ENCODE results near the gene ST6GALNAC6. TPM values are rescaled to one million over a fixed set of nuclear protein-coding genes. Genes with fewer than 3 reads are reported as not detected.

Gene ST6GALNAC6
- total RNA-seq, 1 experiment from 2014 or later, result 14.8 TPM

Other genes with a start within 250 kb of the ST6GALNAC6 start
- gene CFAP157, start 192.6 kb downstream of the ST6GALNAC6 start, total RNA-seq (2014; rRNA removed; shearing (Covaris generic)), result not detected in 2 replicates
- gene PTRH1, start 183.9 kb downstream of the ST6GALNAC6 start, total RNA-seq (2014; rRNA removed; shearing (Covaris generic)), result 9.9 and 11.4 TPM in 2 replicates
- not detected in 2 replicates for gene TTC16, start 183.5 kb downstream of the ST6GALNAC6 start, total RNA-seq (2014; rRNA removed; shearing (Covaris generic))
- gene TOR2A, start 164.3 kb downstream of the ST6GALNAC6 start, total RNA-seq (2014; rRNA removed; shearing (Covaris generic)), result 6.3 and 11.5 TPM in 2 replicates
- gene SH2D3C, start 120.9 kb downstream of the ST6GALNAC6 start, total RNA-seq (2014; rRNA removed; shearing (Covaris generic)), result 0.12 and 0.23 TPM in 2 replicates
- 22.8 and 24.8 TPM in 2 replicates for gene CDK9, start 113.6 kb downstream of the ST6GALNAC6 start, total RNA-seq (2014; rRNA removed; shearing (Covaris generic))
- gene FPGS, start 96.7 kb downstream of the ST6GALNAC6 start, total RNA-seq (2014; rRNA removed; shearing (Covaris generic)), result 32.8 and 49.8 TPM in 2 replicates
- 1.8 and 3.0 TPM in 2 replicates for gene ENG, start 44.9 kb downstream of the ST6GALNAC6 start, total RNA-seq (2014; rRNA removed; shearing (Covaris generic))
- 25.3 and 45.7 TPM in 2 replicates for gene AK1, start 21.9 kb downstream of the ST6GALNAC6 start, total RNA-seq (2014; rRNA removed; shearing (Covaris generic))
- gene ST6GALNAC4, start 17.4 kb upstream of the ST6GALNAC6 start, total RNA-seq (2014; rRNA removed; shearing (Covaris generic)), result 5.2 and 12.8 TPM in 2 replicates
- gene PIP5KL1, start 31.2 kb upstream of the ST6GALNAC6 start, total RNA-seq (2014; rRNA removed; shearing (Covaris generic)), result 0.95 and 2.6 TPM in 2 replicates
- gene DPM2, start 38.3 kb upstream of the ST6GALNAC6 start, total RNA-seq (2014; rRNA removed; shearing (Covaris generic)), result 31.1 and 35.4 TPM in 2 replicates
- gene EEIG1, start 81.4 kb upstream of the ST6GALNAC6 start, total RNA-seq (2014; rRNA removed; shearing (Covaris generic)), result 7.6 and 10.6 TPM in 2 replicates
- gene NAIF1, start 167.7 kb upstream of the ST6GALNAC6 start, total RNA-seq (2014; rRNA removed; shearing (Covaris generic)), result 6.5 and 12.3 TPM in 2 replicates
- 4.7 and 5.8 TPM in 2 replicates for gene SLC25A25, start 168.6 kb upstream of the ST6GALNAC6 start, total RNA-seq (2014; rRNA removed; shearing (Covaris generic))
- 25.7 and 37.0 TPM in 2 replicates for gene PTGES2, start 228.1 kb upstream of the ST6GALNAC6 start, total RNA-seq (2014; rRNA removed; shearing (Covaris generic))
- gene LCN2, start 249.8 kb upstream of the ST6GALNAC6 start, total RNA-seq (2014; rRNA removed; shearing (Covaris generic)), result 0.19 TPM in 1 of 2 replicates, not detected in the other